Chondrocyte (in vitro differentiated cells): Measurements from ENCODE around the gene PDK3. TPM values are rescaled to one million over a fixed set of nuclear protein-coding genes. Genes with fewer than 3 reads are reported as not detected.

Source experiments
- DNase-seq: peaks from one replicate; pipeline ENCODE4 v3.0.0; 2021; ENCODE audit warnings: mixed read lengths, low spot score
- H3K27ac Mint-ChIP-seq: one replicate; pipeline ENCODE4 v1.8.0; 2021; ENCODE audit warnings: mild to moderate bottlenecking, moderate library complexity, mixed read lengths; ENCODE audit not compliant: unreplicated experiment
- H3K27me3 Mint-ChIP-seq: 2 replicates; pipeline ENCODE4 v1.8.0; 2021; ENCODE audit warnings: low read depth, mixed read lengths
- H3K36me3 Mint-ChIP-seq: 2 replicates; pipeline ENCODE4 v1.8.0; 2021; ENCODE audit warnings: low read depth, mixed read lengths
- H3K4me1 Mint-ChIP-seq: 2 replicates; pipeline ENCODE4 v1.8.0; 2021; ENCODE audit warnings: low read depth, mild to moderate bottlenecking, mixed read lengths
- H3K4me3 Mint-ChIP-seq: one replicate; pipeline ENCODE4 v1.8.0; 2021; ENCODE audit warnings: mild to moderate bottlenecking, moderate library complexity, mixed read lengths; ENCODE audit not compliant: unreplicated experiment
- H3K9me3 Mint-ChIP-seq: 2 replicates; pipeline ENCODE4 v1.8.0; 2021; ENCODE audit warnings: low read depth, mixed read lengths
- total RNA-seq: library from RNA; stranded (reverse); gene quantifications from 3 replicates; pipeline ENCODE4 v1.2.1, GENCODE V29; 2021
- TF ChIP-seq, protein P1 (sequence below): fragments of 200-600 bp; sonication (generic); IDR thresholded peaks from 2 replicates; pipeline ENCODE4 v1.5.0; 2021; ENCODE audit warnings: antibody characterized with exemption, mild to moderate bottlenecking, moderate library complexity

The PDK3 gene
- total RNA-seq, 1 donor from 2014 or later = 44.1 TPM

DNA sequence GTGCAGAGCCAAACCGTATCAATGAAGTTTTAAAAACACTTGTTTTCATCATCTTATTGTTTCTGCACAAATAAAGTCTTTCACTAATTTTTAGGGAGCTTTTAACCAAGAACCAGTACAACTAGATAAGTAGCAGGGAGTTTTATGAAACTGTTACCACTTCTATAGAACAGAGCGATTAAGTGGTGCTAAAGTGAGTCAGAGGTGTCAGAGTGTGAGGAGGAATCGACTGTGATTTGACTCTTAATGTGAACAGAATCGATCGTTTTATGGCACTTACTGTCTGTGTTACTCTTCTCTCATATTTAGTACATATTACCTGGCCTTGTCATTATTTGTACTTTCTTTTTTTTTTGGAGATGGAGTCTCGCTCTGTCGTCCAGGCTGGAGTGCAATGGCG is 43.3 kb downstream of the PDK3 start:
- no peak for DNase-seq
- H3K4me3 Mint-ChIP-seq = no peak overlapping the region
- no peaks in the 10 kb centered on the region for H3K27me3 Mint-ChIP-seq
- H3K9me3 Mint-ChIP-seq = no peaks in the 10 kb centered on the region
- no peak overlapping the region for H3K27ac Mint-ChIP-seq
- H3K4me1 Mint-ChIP-seq = peaks cover 3% of the 10 kb centered on the region
- peaks cover 39% of the 10 kb centered on the region for H3K36me3 Mint-ChIP-seq
- TF ChIP-seq, protein P1, sequence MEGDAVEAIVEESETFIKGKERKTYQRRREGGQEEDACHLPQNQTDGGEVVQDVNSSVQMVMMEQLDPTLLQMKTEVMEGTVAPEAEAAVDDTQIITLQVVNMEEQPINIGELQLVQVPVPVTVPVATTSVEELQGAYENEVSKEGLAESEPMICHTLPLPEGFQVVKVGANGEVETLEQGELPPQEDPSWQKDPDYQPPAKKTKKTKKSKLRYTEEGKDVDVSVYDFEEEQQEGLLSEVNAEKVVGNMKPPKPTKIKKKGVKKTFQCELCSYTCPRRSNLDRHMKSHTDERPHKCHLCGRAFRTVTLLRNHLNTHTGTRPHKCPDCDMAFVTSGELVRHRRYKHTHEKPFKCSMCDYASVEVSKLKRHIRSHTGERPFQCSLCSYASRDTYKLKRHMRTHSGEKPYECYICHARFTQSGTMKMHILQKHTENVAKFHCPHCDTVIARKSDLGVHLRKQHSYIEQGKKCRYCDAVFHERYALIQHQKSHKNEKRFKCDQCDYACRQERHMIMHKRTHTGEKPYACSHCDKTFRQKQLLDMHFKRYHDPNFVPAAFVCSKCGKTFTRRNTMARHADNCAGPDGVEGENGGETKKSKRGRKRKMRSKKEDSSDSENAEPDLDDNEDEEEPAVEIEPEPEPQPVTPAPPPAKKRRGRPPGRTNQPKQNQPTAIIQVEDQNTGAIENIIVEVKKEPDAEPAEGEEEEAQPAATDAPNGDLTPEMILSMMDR = no peak

DNA sequence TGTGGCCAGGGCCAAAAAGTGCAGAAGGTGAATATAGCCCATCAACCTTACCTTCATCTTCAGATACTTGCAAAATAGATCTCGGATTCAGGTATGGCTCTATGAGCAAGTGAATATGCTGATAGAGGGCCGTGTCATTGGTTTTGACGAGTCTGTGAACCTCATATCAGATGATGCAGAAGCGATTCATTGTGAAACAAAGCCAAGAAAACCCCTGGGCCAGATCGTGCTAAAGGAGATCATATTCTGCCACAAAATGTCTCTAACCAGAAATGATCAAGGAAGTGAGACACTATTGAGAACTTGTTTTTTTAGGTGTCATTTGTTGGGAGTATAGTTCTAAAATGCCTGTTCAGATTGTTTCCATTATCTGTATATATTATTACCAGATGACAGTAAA is 48.3 kb downstream of the PDK3 start:
- no peaks in the 10 kb centered on the region for H3K9me3 Mint-ChIP-seq
- no peaks in the 10 kb centered on the region for H3K4me1 Mint-ChIP-seq
- TF ChIP-seq, protein P1 = no peak
- no peak overlapping the region for H3K4me3 Mint-ChIP-seq
- H3K27me3 Mint-ChIP-seq = no peaks in the 10 kb centered on the region
- H3K36me3 Mint-ChIP-seq = peaks cover 15% of the 10 kb centered on the region
- DNase-seq = no peak
- H3K27ac Mint-ChIP-seq = no peak overlapping the region

GRCh38 chrX:24515447-24515846 is 50.4 kb downstream of the PDK3 start:
- H3K4me1 Mint-ChIP-seq = no peaks in the 10 kb centered on the region

GRCh38 chrX:24520472-24520871 is 55.4 kb downstream of the PDK3 start:
- Mint-ChIP-seq H3K4me3 (no peak overlapping the region), H3K9me3 (no peaks in the 10 kb centered on the region), H3K4me1 (no peaks in the 10 kb centered on the region), H3K36me3 (peaks cover 17% of the 10 kb centered on the region), H3K27me3 (no peaks in the 10 kb centered on the region), H3K27ac (no peak overlapping the region)
- DNase-seq = no peak
- TF ChIP-seq, protein P1 = no peak

More at GRCh38 chrX:24515447-24515846, 50.4 kb downstream of the PDK3 start:
- Mint-ChIP-seq H3K27me3 (no peaks in the 10 kb centered on the region), H3K4me3 (no peak overlapping the region), H3K36me3 (peaks cover 7% of the 10 kb centered on the region), H3K27ac (no peak overlapping the region), H3K9me3 (no peaks in the 10 kb centered on the region)
- TF ChIP-seq, protein P1 = peak; percentile 80
- DNase-seq = no peak

DNA sequence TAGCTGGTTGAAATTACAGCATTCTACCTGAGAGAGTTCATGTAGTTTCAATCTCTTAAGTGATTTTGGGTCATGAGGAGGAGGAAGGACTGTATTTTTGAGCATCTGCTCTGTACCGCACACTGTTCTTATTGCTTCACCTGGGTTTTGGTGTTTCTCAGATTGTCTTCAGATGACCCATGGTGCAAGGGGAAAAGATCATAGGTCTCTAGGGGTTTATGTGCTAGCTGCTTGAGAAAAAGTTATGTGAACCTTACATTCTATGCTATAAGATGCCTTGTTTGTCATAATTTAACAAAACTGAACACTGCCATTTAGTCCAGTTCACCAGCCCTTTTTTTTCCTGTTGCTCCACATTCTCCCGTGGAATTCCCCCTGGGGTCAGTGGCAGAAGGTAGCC is 60.4 kb downstream of the PDK3 start:
- Mint-ChIP-seq H3K27me3 (no peaks in the 10 kb centered on the region), H3K9me3 (no peaks in the 10 kb centered on the region), H3K4me3 (no peak overlapping the region), H3K4me1 (peaks cover 6% of the 10 kb centered on the region), H3K27ac (no peak overlapping the region), H3K36me3 (peaks cover 30% of the 10 kb centered on the region)
- no peak for DNase-seq
- TF ChIP-seq, protein P1 = no peak
